ENCODE measurements around the gene FBXO39. TPM values are rescaled to one million over a fixed set of nuclear protein-coding genes. Genes with fewer than 3 reads are reported as not detected.
"Not testable (repeated sequence)": the region's sequence is repeated elsewhere in the genome, so short reads cannot be mapped to it uniquely, and the experiment has no call there.

The FBXO39 gene
- not detected in 2 replicates for polyA plus RNA-seq (2011; rRNA removed)
- not detected in 2 replicates for polyA plus RNA-seq (2012; cell fraction: cytosol; rRNA removed)
- not detected in 2 replicates for polyA plus RNA-seq (2012; cell fraction: nucleus; rRNA removed)
- polyA plus RNA-seq (2017; fragmentation: RNase III; extraction: RNeasy Plus Mini Kit Qiagen cat#74134 plus additional on column Dnase treatment), result not detected in 3 replicates
- not detected in 2 replicates for polyA minus RNA-seq (2011; rRNA and poly(A)+ RNA removed)

DNA sequence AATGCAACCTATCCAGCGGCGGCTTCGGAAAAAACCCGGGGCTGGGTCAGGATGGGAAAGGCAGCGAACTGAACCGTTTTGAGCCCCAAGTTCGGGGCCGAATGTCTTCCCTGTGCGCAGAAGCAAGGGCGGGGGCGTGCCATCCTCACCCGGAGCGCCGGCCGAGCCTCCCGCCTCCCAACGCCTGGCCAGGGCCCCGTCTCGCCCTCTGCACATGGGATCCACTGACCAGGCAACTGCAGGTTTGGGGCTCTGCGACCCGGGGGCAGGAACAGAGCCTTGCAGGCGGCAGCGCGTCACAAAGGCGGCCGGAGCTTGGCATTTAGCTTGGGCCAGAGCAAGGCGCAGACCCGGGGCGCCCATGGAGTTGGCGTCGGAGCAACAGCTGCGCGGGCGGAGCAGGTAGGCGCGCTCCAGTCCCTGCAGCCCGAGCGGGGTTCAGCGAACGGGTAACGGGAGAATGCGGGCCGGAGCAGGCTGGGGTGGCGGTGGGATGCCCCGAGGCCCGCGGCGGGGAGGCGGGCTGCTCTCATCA lies at the start of gene FBXO39:
TSS of gene FBXO39 (plus strand) at position 345 of the 535 bp plus-strand sequence. CDS start 3,654 bp downstream, outside the sequence.
- peaks cover 18% of the 10 kb centered on the region for H3K9me3 ChIP-seq
- TF ChIP-seq RAD21 (conservative IDR thresholded peaks at IDR 0.05 in 1 of 2, IDR thresholded peaks at IDR 0.05 in 1 of 2), result no peak
- TF ChIP-seq MAZ (IDR thresholded peaks at IDR 0.05; ENCODE audit: borderline replicate concordance, low read depth, low read length), result no peak
- no peak for TF ChIP-seq RARB (CRISPR knock-in tag; IDR thresholded peaks at IDR 0.05)
- TF ChIP-seq HOXB13 (CRISPR knock-in tag; IDR thresholded peaks at IDR 0.05; ENCODE audit: low read depth), result no peak
- no peak for TF ChIP-seq JUN (IDR thresholded peaks at IDR 0.05)
- FAIRE-seq (no peak), ATAC-seq (peak; percentile 49 to 67; a peak in 4 of 6 replicates), DNase-seq (ENCODE audit: low read depth in 1 of 2, low spot score in 1 of 2) (no peak)
- ChIA-PET CTCF (interaction anchor here (1.2 to 2.5 kb wide), 3 partner anchors 11 to 26 kb away, joined by 3 to 5 read pairs (median 4); no protein-coding TSS in a partner anchor), POLR2A (no interaction called here)
- H3K27ac ChIP-seq, result no peak within 1 kb of the TSS
- 29% methylated on average over 32 of the region's 49 CpGs for WGBS (ENCODE audit: missing lambda C conversion rate)
- H3K4me1 ChIP-seq, result no peaks in the 10 kb centered on the region
- H3K4me3 ChIP-seq, result peak within 1 kb of the TSS; percentile 17; the same call in 1 of the 3 replicates
- H3K4me2 ChIP-seq, result peak within 1 kb of the TSS; percentile 58

DNA sequence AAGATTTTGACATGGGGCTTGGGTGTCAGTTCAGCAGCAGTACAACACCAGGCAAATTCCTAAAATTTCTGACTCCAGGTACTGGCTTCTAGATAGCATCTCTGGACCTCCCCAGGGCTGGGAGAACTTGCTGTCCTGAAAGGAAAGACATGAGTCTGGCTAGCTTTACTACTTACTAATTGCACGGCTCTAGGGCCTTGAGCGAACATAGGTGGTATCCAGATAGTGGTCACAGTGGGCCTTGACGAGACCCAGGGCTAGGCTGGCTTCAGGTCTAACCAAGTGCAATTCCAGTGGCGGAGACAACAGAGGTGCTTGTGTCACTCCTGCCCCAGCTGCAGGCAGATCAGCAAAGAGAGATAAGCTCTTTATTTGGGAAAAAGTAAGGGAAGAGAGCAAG lies 46.5 kb upstream of the FBXO39 start:
- ATAC-seq (no peak), FAIRE-seq (no peak), DNase-seq (ENCODE audit: low read depth in 1 of 2, low spot score in 1 of 2) (no peak)
- WGBS (ENCODE audit: missing lambda C conversion rate), result 47% methylated on average over 4 of the region's 4 CpGs
- ChIA-PET POLR2A (no interaction called here), CTCF (interaction anchor here (1.7 kb wide), 1 partner anchor 275 kb away, joined by 5 read pairs; no protein-coding TSS in a partner anchor)
- H3K27ac ChIP-seq, result no peak overlapping the region
- H3K4me1 ChIP-seq, result no peaks in the 10 kb centered on the region
- H3K9me3 ChIP-seq, result no peaks in the 10 kb centered on the region; the same call in 2 of the 3 replicates
- no peak overlapping the region for H3K4me3 ChIP-seq
- TF ChIP-seq HDAC2 (IDR thresholded peaks at IDR 0.05), result no peak
- TF ChIP-seq, protein P1, sequence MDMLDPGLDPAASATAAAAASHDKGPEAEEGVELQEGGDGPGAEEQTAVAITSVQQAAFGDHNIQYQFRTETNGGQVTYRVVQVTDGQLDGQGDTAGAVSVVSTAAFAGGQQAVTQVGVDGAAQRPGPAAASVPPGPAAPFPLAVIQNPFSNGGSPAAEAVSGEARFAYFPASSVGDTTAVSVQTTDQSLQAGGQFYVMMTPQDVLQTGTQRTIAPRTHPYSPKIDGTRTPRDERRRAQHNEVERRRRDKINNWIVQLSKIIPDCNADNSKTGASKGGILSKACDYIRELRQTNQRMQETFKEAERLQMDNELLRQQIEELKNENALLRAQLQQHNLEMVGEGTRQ (IDR thresholded peaks at IDR 0.05), result no peak
- no peak overlapping the region for H3K4me2 ChIP-seq

DNA sequence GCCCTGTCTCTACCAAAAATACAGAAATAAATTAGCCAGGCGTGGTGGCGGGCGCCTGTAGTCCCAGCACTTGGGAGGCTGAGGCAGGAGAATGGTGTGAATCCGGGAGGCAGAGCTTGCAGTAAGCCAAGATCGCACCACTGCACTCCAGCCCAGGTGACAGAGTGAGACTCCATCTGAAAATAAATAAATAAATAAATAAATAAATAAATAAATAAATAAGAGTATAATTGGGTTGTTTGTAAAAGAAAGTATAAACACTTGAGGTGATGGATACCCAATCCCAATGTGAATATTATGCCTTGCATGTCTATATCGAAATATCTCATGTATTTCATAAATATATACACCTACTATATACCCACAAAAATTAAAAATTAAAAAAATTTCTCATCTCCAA lies 29.4 kb upstream of the FBXO39 start:
- CTCF ChIA-PET; POLR2A ChIA-PET; H3K4me1 ChIP-seq; H3K27ac ChIP-seq; H3K4me3 ChIP-seq; FAIRE-seq; H3K4me2 ChIP-seq; DNase-seq (ENCODE audit: low read depth in 1 of 2, low spot score in 1 of 2); ATAC-seq: not testable (repeated sequence)
- TF ChIP-seq ZC3H11A (IDR thresholded peaks at IDR 0.05), result 0 out of 2 replicates have a peak, but pooled peaks have one; percentile 12
- H3K9me3 ChIP-seq, result peaks cover 12% of the 10 kb centered on the region
- 41% methylated on average over 6 of the region's 6 CpGs for WGBS (ENCODE audit: missing lambda C conversion rate)

DNA sequence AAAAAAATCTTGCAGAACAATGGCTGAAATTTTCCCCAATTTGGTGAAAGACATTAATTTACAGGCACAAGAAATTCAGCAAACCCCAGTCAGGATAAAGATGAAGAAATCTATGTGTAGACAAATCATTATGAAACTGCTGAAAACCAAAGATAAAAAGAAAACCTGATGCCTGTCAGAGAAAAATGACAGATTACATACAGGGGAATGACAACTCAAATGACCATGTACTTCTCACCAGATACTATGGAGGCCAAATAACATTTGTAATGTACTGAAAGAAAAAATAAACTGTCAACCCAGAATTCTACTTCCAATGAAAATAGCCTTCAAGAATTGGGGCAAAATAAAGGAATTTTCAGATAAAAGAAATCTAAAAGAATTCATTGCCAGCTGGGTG lies 27.4 kb upstream of the FBXO39 start:
- ChIA-PET POLR2A (no interaction called here), CTCF (no interaction called here)
- DNase-seq (ENCODE audit: low read depth in 1 of 2, low spot score in 1 of 2) (no peak), FAIRE-seq (no peak), ATAC-seq (no peak)
- Histone ChIP-seq H3K4me1 (peaks cover 6% of the 10 kb centered on the region; the same call in 1 of the 3 replicates), H3K4me3 (no peak overlapping the region), H3K4me2 (no peak overlapping the region), H3K9me3 (no peaks in the 10 kb centered on the region), H3K27ac (no peak overlapping the region)
- TF ChIP-seq NFE2L2 (conservative IDR thresholded peaks at IDR 0.05; ENCODE audit: low read length) (no peak), NR3C1 (IDR thresholded peaks at IDR 0.05) (no peak)
- TF ChIP-seq, protein P2, sequence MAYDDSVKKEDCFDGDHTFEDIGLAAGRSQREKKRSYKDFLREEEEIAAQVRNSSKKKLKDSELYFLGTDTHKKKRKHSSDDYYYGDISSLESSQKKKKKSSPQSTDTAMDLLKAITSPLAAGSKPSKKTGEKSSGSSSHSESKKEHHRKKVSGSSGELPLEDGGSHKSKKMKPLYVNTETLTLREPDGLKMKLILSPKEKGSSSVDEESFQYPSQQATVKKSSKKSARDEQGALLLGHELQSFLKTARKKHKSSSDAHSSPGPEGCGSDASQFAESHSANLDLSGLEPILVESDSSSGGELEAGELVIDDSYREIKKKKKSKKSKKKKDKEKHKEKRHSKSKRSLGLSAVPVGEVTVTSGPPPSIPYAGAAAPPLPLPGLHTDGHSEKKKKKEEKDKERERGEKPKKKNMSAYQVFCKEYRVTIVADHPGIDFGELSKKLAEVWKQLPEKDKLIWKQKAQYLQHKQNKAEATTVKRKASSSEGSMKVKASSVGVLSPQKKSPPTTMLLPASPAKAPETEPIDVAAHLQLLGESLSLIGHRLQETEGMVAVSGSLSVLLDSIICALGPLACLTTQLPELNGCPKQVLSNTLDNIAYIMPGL (CRISPR knock-in tag; IDR thresholded peaks at IDR 0.05; ENCODE audit: borderline replicate concordance), result no peak

DNA sequence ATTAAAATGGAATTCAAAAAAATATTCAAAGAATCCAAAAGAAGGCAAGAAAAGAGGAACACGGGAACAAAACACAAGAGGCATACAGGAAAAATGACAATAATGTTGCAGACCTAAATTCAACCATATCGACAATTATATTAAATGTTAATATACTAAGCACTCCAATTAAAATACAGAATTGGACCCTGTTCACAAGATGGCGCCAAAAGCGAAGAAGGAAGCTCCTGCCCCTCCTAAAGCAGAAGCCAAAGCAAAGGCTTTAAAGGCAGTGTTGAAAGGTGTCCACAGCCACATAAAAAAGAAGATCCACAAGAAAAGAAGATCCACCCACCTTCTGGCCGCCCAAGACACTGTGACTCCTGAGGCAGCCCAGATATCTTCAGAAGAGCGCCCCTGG lies 26.5 kb upstream of the FBXO39 start:
- DNase-seq (ENCODE audit: low read depth in 1 of 2, low spot score in 1 of 2) (no peak), ATAC-seq (no peak), FAIRE-seq (no peak)
- no peak overlapping the region for H3K4me3 ChIP-seq
- ChIA-PET POLR2A (no interaction called here), CTCF (interaction anchor here (0.8 to 1.5 kb wide), 3 partner anchors 27 to 255 kb away, joined by 3 to 4 read pairs (median 3); partner anchors contain the start of gene FBXO39)
- H3K27ac ChIP-seq, result no peak overlapping the region
- H3K4me1 ChIP-seq, result peaks cover 6% of the 10 kb centered on the region; the same call in 1 of the 3 replicates
- H3K4me2 ChIP-seq, result no peak overlapping the region
- WGBS (ENCODE audit: missing lambda C conversion rate), result 39% methylated on average over 6 of the region's 6 CpGs
- TF ChIP-seq RAD21 (conservative IDR thresholded peaks at IDR 0.05 in 1 of 2, IDR thresholded peaks at IDR 0.05 in 1 of 2), result peak in 1 of 2 experiments; percentile 31; a peak in 2 of 5 replicates
- no peak for TF ChIP-seq MAFK (IDR thresholded peaks at IDR 0.05; ENCODE audit: partially characterized antibody)
- no peak for TF ChIP-seq KDM5A (IDR thresholded peaks at IDR 0.05)
- no peak for TF ChIP-seq NR3C1 (IDR thresholded peaks at IDR 0.05)
- no peak for TF ChIP-seq HOXB5 (CRISPR knock-in tag; IDR thresholded peaks at IDR 0.05)
- TF ChIP-seq, protein P1 (IDR thresholded peaks at IDR 0.05), result no peak
- TF ChIP-seq GATA3 (IDR thresholded peaks at IDR 0.05; ENCODE audit: borderline replicate concordance), result no peak
- H3K9me3 ChIP-seq, result no peaks in the 10 kb centered on the region

All from A549 (cell line).